ENCODE measurements around the gene GLDN.

DNA sequence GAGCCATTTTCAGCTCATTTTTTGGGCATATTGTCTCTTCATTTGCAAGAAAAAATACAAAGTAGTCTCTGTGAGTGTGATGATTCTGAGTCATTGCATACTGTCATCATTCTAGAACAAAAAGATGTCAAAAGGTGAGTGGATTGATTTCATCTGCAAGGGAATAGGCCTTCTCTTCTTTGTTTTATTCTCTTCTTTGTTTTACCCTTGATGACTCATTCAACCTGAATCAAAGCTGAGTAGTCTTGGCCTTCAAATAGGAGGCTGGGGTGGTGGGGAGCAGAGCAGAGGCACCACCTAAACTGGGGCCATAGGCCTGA, 28.4 kb upstream of the GLDN start:
- TF ChIP-seq CTCF (IDR thresholded peaks at IDR 0.05) (no peak), POLR2A (IDR thresholded peaks at IDR 0.05) (no peak), POLR2AphosphoS5 (IDR thresholded peaks at IDR 0.05; ENCODE audit: insufficient read depth in 1 of 2, low read depth in 1 of 2) (no peak)

All from vagina (tissue), 2 donors.